ENCODE data around the gene TRIO.

Gene TRIO

DNA sequence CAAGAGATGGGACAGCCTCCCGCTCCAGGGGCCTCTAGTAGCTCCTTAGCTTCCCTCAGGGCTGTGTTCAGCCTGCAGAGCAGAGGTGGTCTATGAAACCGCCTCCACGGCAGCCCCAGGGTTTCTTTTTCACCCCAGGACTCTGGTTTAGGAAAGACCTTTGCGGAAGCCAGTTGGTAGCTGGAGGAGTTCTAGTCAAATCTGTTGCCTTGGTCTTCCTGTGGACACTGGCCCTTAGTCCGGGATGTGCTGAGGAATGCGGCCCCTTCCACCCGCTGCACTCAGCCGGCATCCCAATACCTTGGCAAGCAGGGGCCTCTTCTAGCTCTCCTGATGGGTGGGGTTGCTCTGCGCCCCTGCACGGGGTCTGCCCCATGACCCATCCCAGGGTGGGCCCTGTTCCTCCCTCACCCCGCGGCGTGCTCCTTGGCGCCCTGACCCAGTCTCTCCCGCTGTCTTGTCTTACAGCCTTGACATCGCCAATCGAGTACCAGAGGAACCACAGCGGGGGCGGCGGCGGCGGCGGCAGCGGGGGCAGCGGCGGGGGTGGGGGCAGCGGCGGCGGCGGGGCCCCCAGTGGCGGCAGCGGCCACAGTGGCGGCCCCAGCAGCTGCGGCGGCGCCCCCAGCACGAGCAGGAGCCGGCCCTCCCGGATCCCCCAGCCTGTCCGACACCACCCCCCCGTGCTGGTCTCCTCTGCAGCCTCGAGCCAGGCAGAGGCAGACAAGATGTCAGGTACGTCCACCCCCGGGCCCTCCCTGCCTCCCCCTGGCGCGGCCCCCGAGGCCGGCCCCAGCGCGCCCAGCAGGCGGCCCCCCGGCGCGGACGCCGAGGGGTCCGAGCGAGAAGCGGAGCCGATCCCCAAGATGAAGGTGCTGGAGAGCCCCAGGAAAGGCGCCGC, 344.1 kb downstream of the TRIO start:
- no peak overlapping the region for H3K27ac ChIP-seq
- no peak for DNase-seq
- no peak overlapping the region for H3K4me3 ChIP-seq
- H3K4me1 ChIP-seq, result no peaks in the 10 kb centered on the region
- no peaks in the 10 kb centered on the region for H3K27me3 ChIP-seq
- TF ChIP-seq, protein P1, sequence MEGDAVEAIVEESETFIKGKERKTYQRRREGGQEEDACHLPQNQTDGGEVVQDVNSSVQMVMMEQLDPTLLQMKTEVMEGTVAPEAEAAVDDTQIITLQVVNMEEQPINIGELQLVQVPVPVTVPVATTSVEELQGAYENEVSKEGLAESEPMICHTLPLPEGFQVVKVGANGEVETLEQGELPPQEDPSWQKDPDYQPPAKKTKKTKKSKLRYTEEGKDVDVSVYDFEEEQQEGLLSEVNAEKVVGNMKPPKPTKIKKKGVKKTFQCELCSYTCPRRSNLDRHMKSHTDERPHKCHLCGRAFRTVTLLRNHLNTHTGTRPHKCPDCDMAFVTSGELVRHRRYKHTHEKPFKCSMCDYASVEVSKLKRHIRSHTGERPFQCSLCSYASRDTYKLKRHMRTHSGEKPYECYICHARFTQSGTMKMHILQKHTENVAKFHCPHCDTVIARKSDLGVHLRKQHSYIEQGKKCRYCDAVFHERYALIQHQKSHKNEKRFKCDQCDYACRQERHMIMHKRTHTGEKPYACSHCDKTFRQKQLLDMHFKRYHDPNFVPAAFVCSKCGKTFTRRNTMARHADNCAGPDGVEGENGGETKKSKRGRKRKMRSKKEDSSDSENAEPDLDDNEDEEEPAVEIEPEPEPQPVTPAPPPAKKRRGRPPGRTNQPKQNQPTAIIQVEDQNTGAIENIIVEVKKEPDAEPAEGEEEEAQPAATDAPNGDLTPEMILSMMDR (IDR thresholded peaks at IDR 0.05), result no peak
- intact Hi-C loops (cut with DNase I; ENCODE audit: low total_unique reads), result no loop called here
- no peaks in the 10 kb centered on the region for H3K9me3 ChIP-seq
- peaks cover 65 to 100% (median 95%) of the 10 kb centered on the region in 3 donors for H3K36me3 ChIP-seq

DNA sequence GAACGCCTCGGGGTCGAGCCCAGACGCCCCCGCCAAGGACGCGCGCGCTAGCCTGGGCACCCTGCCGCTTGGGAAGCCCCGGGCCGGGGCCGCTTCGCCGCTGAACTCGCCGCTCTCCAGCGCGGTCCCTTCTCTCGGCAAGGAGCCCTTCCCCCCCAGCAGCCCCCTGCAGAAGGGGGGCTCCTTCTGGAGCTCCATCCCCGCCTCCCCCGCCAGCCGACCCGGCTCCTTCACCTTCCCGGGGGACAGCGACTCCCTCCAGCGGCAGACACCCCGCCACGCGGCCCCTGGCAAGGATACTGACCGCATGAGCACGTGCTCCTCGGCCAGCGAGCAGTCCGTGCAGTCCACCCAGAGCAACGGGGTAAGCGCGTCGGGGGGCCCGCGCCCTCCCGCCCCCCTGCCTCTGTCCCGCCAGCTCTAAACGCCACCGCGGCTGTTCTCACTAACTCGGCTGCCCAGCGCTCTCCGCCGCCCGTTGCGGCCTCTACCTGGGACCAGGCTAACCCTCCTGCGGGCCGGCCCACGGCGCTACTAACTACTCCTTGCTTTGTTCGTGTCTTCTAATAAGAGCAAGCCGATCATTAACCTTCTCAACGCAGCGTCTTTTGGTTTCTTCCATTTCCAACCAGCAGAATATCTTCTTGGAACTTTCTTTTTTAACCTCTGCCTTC, 344.9 kb downstream of the TRIO start:
- Histone ChIP-seq H3K4me3 (no peak overlapping the region), H3K9me3 (no peaks in the 10 kb centered on the region), H3K36me3 (peaks cover 65 to 100% (median 95%) of the 10 kb centered on the region in 3 donors), H3K27ac (no peak overlapping the region), H3K4me1 (no peaks in the 10 kb centered on the region), H3K27me3 (no peaks in the 10 kb centered on the region)
- intact Hi-C loops (cut with DNase I; ENCODE audit: low total_unique reads), result no loop called here
- no peak for DNase-seq
- TF ChIP-seq, protein P1 (IDR thresholded peaks at IDR 0.05), result no peak

DNA sequence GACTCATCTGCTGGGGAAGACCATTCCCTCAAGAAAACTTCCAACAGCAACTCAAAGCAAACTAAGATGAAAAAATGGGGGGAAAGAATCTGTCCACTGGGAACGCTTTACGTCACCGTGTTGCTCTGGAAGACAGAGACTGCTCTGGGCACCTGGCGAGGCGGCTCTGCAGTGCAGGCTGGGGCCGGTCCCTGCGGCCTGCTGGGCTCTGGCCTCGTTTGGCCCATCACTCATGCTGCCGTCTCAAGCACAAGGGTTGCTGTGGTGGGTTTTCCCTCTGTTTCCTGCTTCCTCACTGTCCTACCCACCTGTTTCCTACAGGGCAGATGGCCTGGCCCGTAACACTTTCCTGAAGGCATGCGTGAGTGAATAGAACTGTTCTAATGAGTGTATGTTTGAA, 345.6 kb downstream of the TRIO start:
- peaks cover 65 to 100% (median 95%) of the 10 kb centered on the region in 3 donors for H3K36me3 ChIP-seq
- intact Hi-C loops (cut with DNase I; ENCODE audit: low total_unique reads), result no loop called here

DNA sequence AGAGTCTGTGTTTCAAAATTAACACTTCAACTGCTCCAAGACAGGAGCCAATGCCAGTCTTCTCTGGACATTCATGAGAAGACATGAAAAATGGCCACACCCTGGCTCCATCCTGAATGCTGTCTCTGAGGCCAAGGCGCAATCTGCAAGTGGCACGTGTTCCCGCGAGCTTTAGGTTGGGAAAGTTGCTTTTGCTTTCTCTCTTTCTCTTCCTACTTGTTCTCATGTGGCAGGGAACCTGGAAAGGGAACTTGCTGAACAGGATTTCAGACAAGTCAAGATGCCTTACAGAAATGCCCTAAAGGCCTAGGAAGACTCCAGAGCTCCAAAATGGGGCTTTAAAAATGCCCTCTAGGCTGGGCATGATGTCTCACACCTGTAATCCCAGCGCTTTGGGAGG, 346.5 kb downstream of the TRIO start:
- H3K36me3 ChIP-seq, result peaks cover 69 to 100% (median 95%) of the 10 kb centered on the region in 3 donors
- no peaks in the 10 kb centered on the region for H3K9me3 ChIP-seq
- no peak overlapping the region for H3K4me3 ChIP-seq
- no peak overlapping the region for H3K27ac ChIP-seq
- TF ChIP-seq, protein P1 (IDR thresholded peaks at IDR 0.05), result no peak
- intact Hi-C loops (cut with DNase I; ENCODE audit: low total_unique reads), result no loop called here
- no peaks in the 10 kb centered on the region for H3K27me3 ChIP-seq
- no peaks in the 10 kb centered on the region for H3K4me1 ChIP-seq
- DNase-seq, result no peak

More for the DNA sequence above, 345.6 kb downstream of the TRIO start:
- Histone ChIP-seq H3K4me1 (no peaks in the 10 kb centered on the region), H3K27me3 (no peaks in the 10 kb centered on the region), H3K9me3 (no peaks in the 10 kb centered on the region), H3K4me3 (no peak overlapping the region), H3K27ac (no peak overlapping the region)
- no peak for DNase-seq
- TF ChIP-seq, protein P1 (IDR thresholded peaks at IDR 0.05), result no peak

DNA sequence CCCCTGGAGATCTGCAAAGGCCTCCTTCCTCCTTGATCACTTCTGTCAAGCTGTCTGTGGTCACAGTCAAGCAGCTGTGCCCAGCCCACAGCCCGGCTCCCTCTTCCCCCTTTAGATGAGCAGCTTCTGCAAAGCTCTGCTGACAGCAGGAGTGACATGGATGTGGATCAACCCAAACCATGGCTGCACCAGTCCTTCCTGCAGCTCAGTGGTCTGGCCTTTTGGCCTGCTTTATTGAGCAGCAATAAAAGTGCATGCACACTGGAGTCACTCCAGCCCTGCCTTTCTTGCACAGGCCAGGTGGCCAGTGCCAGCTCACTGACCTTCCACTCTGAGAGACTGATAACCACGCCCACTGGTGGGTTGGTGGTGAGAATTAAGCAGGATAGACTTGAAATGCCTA, 347.2 kb downstream of the TRIO start:
- no peak for DNase-seq
- H3K27ac ChIP-seq, result no peak overlapping the region
- intact Hi-C loops (cut with DNase I; ENCODE audit: low total_unique reads), result no loop called here
- TF ChIP-seq, protein P1 (IDR thresholded peaks at IDR 0.05), result no peak
- H3K36me3 ChIP-seq, result peaks cover 68 to 100% (median 94%) of the 10 kb centered on the region in 3 donors
- no peaks in the 10 kb centered on the region for H3K27me3 ChIP-seq
- no peaks in the 10 kb centered on the region for H3K9me3 ChIP-seq
- no peak overlapping the region for H3K4me3 ChIP-seq
- H3K4me1 ChIP-seq, result no peaks in the 10 kb centered on the region
